ENCODE results near the gene JOSD2. TPM values are rescaled to one million over a fixed set of nuclear protein-coding genes. Genes with fewer than 3 reads are reported as not detected.

Gene JOSD2
- total and polyA plus RNA-seq, 9 of the 15 experiments (the other 6 are each of a cell fraction or from before 2014, with no cell fraction given) = 0.06 to 14.4 (median 3.1) TPM

GRCh38 chr19:50512112-50512998, 1.4 kb upstream of the JOSD2 start:
- ChIA-PET POLR2A (interaction anchor here (0.6 to 1.5 kb wide), 8 partner anchors 8 to 179 kb away, joined by 3 to 5 read pairs (median 3); no protein-coding TSS in a partner anchor), CTCF (ENCODE audit: low intra/inter-chr PET ratio) (no interaction called here)
- ATAC-seq (no peak), DNase-seq (ENCODE audit: extremely low read depth in 1 of 4, low spot score in 3 of 4) (no peak), FAIRE-seq (no peak)
- no TSS peak for BruUV-seq (replicated peaks)
- TF ChIP-seq POLR2G (IDR thresholded peaks at IDR 0.05; ENCODE audit: low read depth, low read length) (peak; percentile 69), ZBTB33 (CRISPR knock-in tag; IDR thresholded peaks at IDR 0.05) (peak; percentile 51), MYBL2 (IDR thresholded peaks at IDR 0.05; ENCODE audit: low read depth) (no peak), MYBL2 (CRISPR knock-in tag; IDR thresholded peaks at IDR 0.05; ENCODE audit: borderline replicate concordance) (no peak), FIP1L1 (IDR thresholded peaks at IDR 0.05; ENCODE audit: low read depth, low read length, poor library complexity, severe bottlenecking) (peak; percentile 49), NFE2L1 (tag; IDR thresholded peaks at IDR 0.05; ENCODE audit: borderline replicate concordance, low read depth) (no peak), MED1 (CRISPR knock-in tag; IDR thresholded peaks at IDR 0.05; ENCODE audit: borderline replicate concordance) (no peak), FOXO4 (CRISPR knock-in tag; IDR thresholded peaks at IDR 0.05) (no peak), RBM14 (IDR thresholded peaks at IDR 0.05; ENCODE audit: borderline replicate concordance, insufficient read depth, low read depth, low read length) (no peak), SMAD1 (IDR thresholded peaks at IDR 0.05; ENCODE audit: low read depth, low read length, partially characterized antibody) (no peak), ZNF75A (CRISPR knock-in tag; IDR thresholded peaks at IDR 0.05) (no peak), BRF1 (IDR thresholded peaks at IDR 0.05; ENCODE audit: borderline replicate concordance, extremely low read depth, insufficient read length) (no peak), CEBPB (tag; IDR thresholded peaks at IDR 0.05) (no peak)
- H3K9me1 ChIP-seq (ENCODE audit: control insufficient read depth, insufficient read depth, low read length) = peaks cover 4% of the 10 kb centered on the region
- WGBS (ENCODE audit: insufficient coverage, low coverage, missing lambda C conversion rate) = 86% methylated on average over 25 of the region's 36 CpGs
- H3K9ac ChIP-seq (ENCODE audit: insufficient read depth in 1 of 2, low read depth in 2 of 2, low read length in 2 of 2) = peak overlapping the region; percentile 68 to 93
- no peaks in the 10 kb centered on the region for H4K20me1 ChIP-seq (replicated peaks; ENCODE audit: control insufficient read depth, insufficient read depth, low read length)
- intact Hi-C loops (cut with micrococcal nuclease) (no loop called here), in situ Hi-C loops (cut with MboI) (no loop called here)
- peak overlapping the region; percentile 55; the same call in 1 of the 2 replicates for H3K4me3 ChIP-seq
- H3K27ac ChIP-seq (ENCODE audit: extremely low read depth, low read depth, low read length) = peak overlapping the region; percentile 74; the same call in 2 of the 3 replicates
- H3K36me3 ChIP-seq (ENCODE audit: control insufficient read depth, insufficient read depth, low read length) = no peaks in the 10 kb centered on the region
- no peaks in the 10 kb centered on the region for H3K27me3 ChIP-seq (ENCODE audit: control insufficient read depth in 2 of 2, insufficient read depth in 2 of 2, low read length in 2 of 2)
- no peak overlapping the region for H2AFZ ChIP-seq (ENCODE audit: low read depth, low read length)
- H3K9me3 ChIP-seq (replicated peaks; ENCODE audit: control insufficient read depth, insufficient read depth, low read depth, low read length) = no peaks in the 10 kb centered on the region
- peak overlapping the region; percentile 85 for H3K4me2 ChIP-seq (ENCODE audit: insufficient read depth, low read length)
- H3K4me1 ChIP-seq (replicated peaks in 1 of 2; ENCODE audit: control insufficient read depth in 2 of 2, insufficient read depth in 2 of 2, low read length in 2 of 2) = peaks cover 5 to 64% of the 10 kb centered on the region in 2 experiments; a peak in 4 of 5 replicates
- no peaks in the 10 kb centered on the region; the same call in 2 of the 3 replicates for H3K79me2 ChIP-seq (ENCODE audit: control insufficient read depth, insufficient read depth, low read length)
